ENCODE results near the gene ASIC5.

Gene ASIC5

DNA sequence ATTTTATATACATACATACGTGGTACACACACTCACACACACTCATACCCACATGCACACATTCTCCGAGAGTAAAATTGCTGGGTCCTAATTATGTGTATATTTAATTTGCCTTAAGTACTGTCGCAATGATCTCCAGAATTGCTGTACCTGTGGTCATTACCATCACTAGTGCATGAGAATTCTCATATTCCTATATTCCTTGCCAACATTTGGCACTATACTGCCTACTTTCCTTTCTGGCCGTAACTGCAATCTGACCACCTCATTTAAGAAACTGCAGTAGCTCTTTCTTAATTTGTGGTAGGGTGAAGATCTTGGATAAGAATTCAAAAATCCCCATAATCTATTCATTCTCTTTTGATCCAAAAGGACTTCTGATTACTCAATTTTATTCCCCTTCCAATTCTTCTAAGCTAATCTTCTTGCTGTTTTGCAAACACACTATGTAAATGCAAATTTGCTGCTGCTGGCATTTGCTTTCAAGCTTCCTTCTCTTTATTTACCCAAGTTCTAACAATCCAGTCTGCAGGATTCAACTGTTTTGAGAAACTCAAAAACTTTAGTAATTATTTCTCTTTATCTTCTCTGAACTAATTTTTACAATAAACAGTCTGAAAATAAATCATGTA, 45.1 kb downstream of the ASIC5 start:
- Histone ChIP-seq H3K36me3 (ENCODE audit: insufficient read depth, low read depth, low read length) (no peaks in the 10 kb centered on the region), H3K27me3 (ENCODE audit: insufficient read depth, low read length) (no peaks in the 10 kb centered on the region), H3K27ac (ENCODE audit: low read length) (no peak overlapping the region), H3K4me1 (ENCODE audit: insufficient read depth, low read length) (peaks cover 8% of the 10 kb centered on the region; the same call in 1 of the 2 replicates), H3K9ac (ENCODE audit: low read depth, low read length) (no peak overlapping the region), H3K4me3 (ENCODE audit: low read length) (no peak overlapping the region), H3K9me3 (ENCODE audit: insufficient read depth, low read depth, low read length) (no peaks in the 10 kb centered on the region)

- Histone ChIP-seq H3K4me3 (ENCODE audit: low read length) (no peak overlapping the region), H3K27me3 (ENCODE audit: insufficient read depth, low read length) (no peaks in the 10 kb centered on the region), H3K36me3 (ENCODE audit: insufficient read depth, low read depth, low read length) (no peaks in the 10 kb centered on the region), H3K27ac (ENCODE audit: low read length) (no peak overlapping the region), H3K4me1 (ENCODE audit: insufficient read depth, low read length) (peaks cover 8% of the 10 kb centered on the region; the same call in 1 of the 2 replicates), H3K9me3 (ENCODE audit: insufficient read depth, low read depth, low read length) (no peaks in the 10 kb centered on the region), H3K9ac (ENCODE audit: low read depth, low read length) (no peak overlapping the region)
Measured at GRCh38 chr4:155819066-155819465, 47.0 kb downstream of the ASIC5 start.

GRCh38 chr4:155818639-155819038, 47.4 kb downstream of the ASIC5 start:
- Histone ChIP-seq H3K9ac (ENCODE audit: low read depth, low read length) (no peak overlapping the region), H3K9me3 (ENCODE audit: insufficient read depth, low read depth, low read length) (no peaks in the 10 kb centered on the region), H3K27me3 (ENCODE audit: insufficient read depth, low read length) (no peaks in the 10 kb centered on the region), H3K36me3 (ENCODE audit: insufficient read depth, low read depth, low read length) (no peaks in the 10 kb centered on the region), H3K27ac (ENCODE audit: low read length) (no peak overlapping the region), H3K4me1 (ENCODE audit: insufficient read depth, low read length) (peaks cover 8% of the 10 kb centered on the region; the same call in 1 of the 2 replicates), H3K4me3 (ENCODE audit: low read length) (no peak overlapping the region)

DNA sequence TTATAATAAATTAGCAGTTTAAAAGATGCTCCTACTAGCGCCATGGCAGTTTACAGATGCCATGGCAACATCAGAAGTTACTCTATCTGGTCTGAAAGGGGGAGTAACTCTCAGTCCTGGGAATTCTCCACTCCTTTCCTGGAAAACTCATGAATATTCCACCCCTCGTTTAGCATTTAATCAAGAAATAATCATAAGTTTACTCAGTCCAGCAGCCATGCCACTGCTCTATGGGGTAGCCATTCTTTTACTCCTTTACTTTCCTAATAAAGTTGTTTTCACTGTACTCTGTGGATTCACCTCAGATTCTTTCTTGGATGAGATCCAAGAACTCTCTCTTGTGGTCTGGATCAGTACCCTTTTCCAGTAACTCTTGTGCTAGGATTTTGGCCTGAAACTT, 55.0 kb downstream of the ASIC5 start:
- H3K4me3 ChIP-seq (ENCODE audit: low read length): no peak overlapping the region
- H3K27ac ChIP-seq (ENCODE audit: low read length): no peak overlapping the region
- no peaks in the 10 kb centered on the region for H3K27me3 ChIP-seq (ENCODE audit: insufficient read depth, low read length)
- H3K4me1 ChIP-seq (ENCODE audit: insufficient read depth, low read length): no peaks in the 10 kb centered on the region
- H3K36me3 ChIP-seq (ENCODE audit: insufficient read depth, low read depth, low read length): no peaks in the 10 kb centered on the region
- no peak overlapping the region for H3K9ac ChIP-seq (ENCODE audit: low read depth, low read length)
- H3K9me3 ChIP-seq (ENCODE audit: insufficient read depth, low read depth, low read length): no peaks in the 10 kb centered on the region

DNA sequence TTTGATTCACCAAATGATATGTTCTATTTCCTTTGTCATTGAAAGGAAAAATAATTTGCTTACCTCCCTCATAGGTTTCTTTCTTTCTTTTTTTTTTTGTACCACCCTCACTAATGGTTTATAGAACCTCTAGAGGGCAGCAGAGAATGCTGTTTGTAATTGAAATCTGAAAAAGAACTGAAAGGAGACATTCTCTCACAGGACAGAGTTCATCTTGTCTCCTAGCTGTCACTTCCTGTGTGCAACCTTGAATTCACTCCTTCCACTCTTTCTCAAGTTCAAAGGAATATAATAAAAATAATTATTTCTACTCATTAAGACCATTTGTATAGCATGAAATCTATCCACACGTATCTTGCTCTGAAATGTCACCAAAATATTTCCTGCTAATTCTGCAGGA, 56.2 kb downstream of the ASIC5 start:
- no peaks in the 10 kb centered on the region for H3K9me3 ChIP-seq (ENCODE audit: insufficient read depth, low read depth, low read length)
- no peaks in the 10 kb centered on the region for H3K27me3 ChIP-seq (ENCODE audit: insufficient read depth, low read length)
- H3K4me3 ChIP-seq (ENCODE audit: low read length): no peak overlapping the region
- no peaks in the 10 kb centered on the region for H3K4me1 ChIP-seq (ENCODE audit: insufficient read depth, low read length)
- no peaks in the 10 kb centered on the region for H3K36me3 ChIP-seq (ENCODE audit: insufficient read depth, low read depth, low read length)
- H3K27ac ChIP-seq (ENCODE audit: low read length): no peak overlapping the region
- H3K9ac ChIP-seq (ENCODE audit: low read depth, low read length): no peak overlapping the region

GRCh38 chr4:155807021-155807420, 59.1 kb downstream of the ASIC5 start:
- H3K4me3 ChIP-seq (ENCODE audit: low read length): no peak overlapping the region
- no peaks in the 10 kb centered on the region for H3K36me3 ChIP-seq (ENCODE audit: insufficient read depth, low read depth, low read length)
- no peaks in the 10 kb centered on the region for H3K27me3 ChIP-seq (ENCODE audit: insufficient read depth, low read length)
- no peak overlapping the region for H3K9ac ChIP-seq (ENCODE audit: low read depth, low read length)
- H3K4me1 ChIP-seq (ENCODE audit: insufficient read depth, low read length): no peaks in the 10 kb centered on the region
- H3K9me3 ChIP-seq (ENCODE audit: insufficient read depth, low read depth, low read length): no peaks in the 10 kb centered on the region
- H3K27ac ChIP-seq (ENCODE audit: low read length): no peak overlapping the region

- no peaks in the 10 kb centered on the region for H3K4me1 ChIP-seq (ENCODE audit: insufficient read depth, low read length)
- H3K36me3 ChIP-seq (ENCODE audit: insufficient read depth, low read depth, low read length): no peaks in the 10 kb centered on the region
- no peak overlapping the region for H3K4me3 ChIP-seq (ENCODE audit: low read length)
- H3K27ac ChIP-seq (ENCODE audit: low read length): no peak overlapping the region
- no peak overlapping the region for H3K9ac ChIP-seq (ENCODE audit: low read depth, low read length)
- H3K9me3 ChIP-seq (ENCODE audit: insufficient read depth, low read depth, low read length): no peaks in the 10 kb centered on the region
- no peaks in the 10 kb centered on the region for H3K27me3 ChIP-seq (ENCODE audit: insufficient read depth, low read length)
Measured at GRCh38 chr4:155805016-155805415, 61.1 kb downstream of the ASIC5 start.

DNA sequence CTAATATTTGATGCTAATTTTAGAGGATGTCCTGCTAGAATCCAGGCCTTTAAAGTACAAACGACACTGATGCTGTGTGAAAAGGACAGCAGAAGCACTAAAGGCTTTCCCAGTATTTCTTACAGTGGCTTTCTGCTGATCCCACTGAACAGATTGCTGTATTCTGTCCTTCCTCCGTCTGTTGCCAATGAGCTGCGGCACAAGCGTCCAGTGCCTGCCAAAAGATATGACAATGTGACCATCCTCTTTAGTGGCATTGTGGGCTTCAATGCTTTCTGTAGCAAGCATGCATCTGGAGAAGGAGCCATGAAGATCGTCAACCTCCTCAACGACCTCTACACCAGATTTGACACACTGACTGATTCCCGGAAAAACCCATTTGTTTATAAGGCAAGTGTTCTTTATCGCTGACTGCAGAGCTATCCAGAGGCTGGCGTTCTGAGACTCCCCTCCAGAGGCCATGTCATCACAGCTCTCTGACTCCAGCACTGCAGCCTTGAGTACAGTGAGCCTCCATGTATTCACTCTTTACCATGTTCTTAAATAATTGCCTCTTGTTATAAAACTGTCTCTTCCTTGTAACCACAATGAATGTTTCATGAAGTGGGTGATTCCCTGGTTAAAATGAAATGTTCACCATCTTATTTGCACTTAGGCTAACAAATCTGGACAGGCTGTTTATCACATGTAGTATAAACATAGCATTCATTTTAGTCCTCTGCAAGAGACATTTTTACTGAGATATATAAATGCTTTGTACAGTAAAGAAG, 63.7 kb downstream of the ASIC5 start:
- H3K9me3 ChIP-seq (ENCODE audit: insufficient read depth, low read depth, low read length): no peaks in the 10 kb centered on the region
- no peak overlapping the region for H3K9ac ChIP-seq (ENCODE audit: low read depth, low read length)
- no peak overlapping the region for H3K4me3 ChIP-seq (ENCODE audit: low read length)
- no peaks in the 10 kb centered on the region for H3K4me1 ChIP-seq (ENCODE audit: insufficient read depth, low read length)
- H3K27me3 ChIP-seq (ENCODE audit: insufficient read depth, low read length): no peaks in the 10 kb centered on the region
- no peaks in the 10 kb centered on the region for H3K36me3 ChIP-seq (ENCODE audit: insufficient read depth, low read depth, low read length)
- no peak overlapping the region for H3K27ac ChIP-seq (ENCODE audit: low read length)

DNA sequence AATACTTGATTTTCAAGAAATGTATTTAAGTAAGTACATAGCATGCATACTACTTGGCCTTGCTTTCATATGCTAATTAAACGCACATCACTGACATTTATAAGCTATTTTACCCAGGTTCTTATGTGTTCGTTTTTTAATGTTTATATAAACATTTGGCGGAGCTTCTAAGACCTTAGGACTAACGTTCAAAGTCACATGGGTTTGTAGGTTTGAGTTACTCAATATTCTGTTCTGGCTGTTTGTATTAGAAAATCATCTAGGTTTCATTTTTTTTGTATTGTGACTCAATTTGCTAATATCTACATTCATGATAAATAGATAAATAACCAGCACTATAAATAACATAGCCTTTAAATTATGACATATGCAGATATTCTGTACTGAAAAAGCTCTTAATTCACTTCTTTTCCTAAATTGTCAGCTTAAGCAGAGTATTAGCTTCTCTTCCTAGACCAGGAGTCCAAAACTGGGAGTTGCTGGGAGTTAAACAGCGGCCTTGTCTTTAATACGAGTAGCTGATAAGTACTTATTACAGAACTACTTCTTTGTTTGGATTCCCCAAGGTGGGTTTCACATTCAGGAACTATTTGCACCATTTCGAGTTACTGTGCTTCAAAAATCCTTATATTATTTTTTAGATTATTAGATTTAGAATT, 65.3 kb downstream of the ASIC5 start:
- no peak overlapping the region for H3K4me3 ChIP-seq (ENCODE audit: low read length)
- H3K36me3 ChIP-seq (ENCODE audit: insufficient read depth, low read depth, low read length): no peaks in the 10 kb centered on the region
- no peaks in the 10 kb centered on the region for H3K4me1 ChIP-seq (ENCODE audit: insufficient read depth, low read length)
- H3K9me3 ChIP-seq (ENCODE audit: insufficient read depth, low read depth, low read length): no peaks in the 10 kb centered on the region
- no peaks in the 10 kb centered on the region for H3K27me3 ChIP-seq (ENCODE audit: insufficient read depth, low read length)
- H3K27ac ChIP-seq (ENCODE audit: low read length): no peak overlapping the region
- no peak overlapping the region for H3K9ac ChIP-seq (ENCODE audit: low read depth, low read length)

- Histone ChIP-seq H3K4me3 (ENCODE audit: low read length) (no peak overlapping the region), H3K9me3 (ENCODE audit: insufficient read depth, low read depth, low read length) (no peaks in the 10 kb centered on the region), H3K36me3 (ENCODE audit: insufficient read depth, low read depth, low read length) (no peaks in the 10 kb centered on the region), H3K27ac (ENCODE audit: low read length) (no peak overlapping the region), H3K4me1 (ENCODE audit: insufficient read depth, low read length) (no peaks in the 10 kb centered on the region), H3K9ac (ENCODE audit: low read depth, low read length) (no peak overlapping the region), H3K27me3 (ENCODE audit: insufficient read depth, low read length) (no peaks in the 10 kb centered on the region)
Measured at GRCh38 chr4:155799794-155800123, 66.3 kb downstream of the ASIC5 start.

- Histone ChIP-seq H3K4me1 (ENCODE audit: insufficient read depth, low read length) (no peaks in the 10 kb centered on the region), H3K9ac (ENCODE audit: low read depth, low read length) (no peak overlapping the region), H3K9me3 (ENCODE audit: insufficient read depth, low read depth, low read length) (no peaks in the 10 kb centered on the region), H3K27me3 (ENCODE audit: insufficient read depth, low read length) (no peaks in the 10 kb centered on the region), H3K36me3 (ENCODE audit: insufficient read depth, low read depth, low read length) (no peaks in the 10 kb centered on the region), H3K27ac (ENCODE audit: low read length) (no peak overlapping the region), H3K4me3 (ENCODE audit: low read length) (no peak overlapping the region)
Measured at GRCh38 chr4:155799116-155799793, 66.8 kb downstream of the ASIC5 start.
